Smooth muscle cell of trachea (primary cell): Measurements from ENCODE around the gene ELF2. TPM values are rescaled to one million over a fixed set of nuclear protein-coding genes. Genes with fewer than 3 reads are reported as not detected.

Experiments
- total RNA-seq: library from RNA; depleted of rRNA; stranded (reverse); fragments of >200 nt; gene quantifications from 2 replicates; pipeline ENCODE4 v1.2.1, GENCODE V29; 2014

Gene ELF2
- 34.4 and 47.0 TPM in 2 replicates for total RNA-seq

GRCh38 chr4:139177049-139177868 is at the start of gene ELF2:
TSS of gene ELF2 (minus strand) at chr4:139177218. CDS start at chr4:139137701, 39,517 bp downstream.

DNA sequence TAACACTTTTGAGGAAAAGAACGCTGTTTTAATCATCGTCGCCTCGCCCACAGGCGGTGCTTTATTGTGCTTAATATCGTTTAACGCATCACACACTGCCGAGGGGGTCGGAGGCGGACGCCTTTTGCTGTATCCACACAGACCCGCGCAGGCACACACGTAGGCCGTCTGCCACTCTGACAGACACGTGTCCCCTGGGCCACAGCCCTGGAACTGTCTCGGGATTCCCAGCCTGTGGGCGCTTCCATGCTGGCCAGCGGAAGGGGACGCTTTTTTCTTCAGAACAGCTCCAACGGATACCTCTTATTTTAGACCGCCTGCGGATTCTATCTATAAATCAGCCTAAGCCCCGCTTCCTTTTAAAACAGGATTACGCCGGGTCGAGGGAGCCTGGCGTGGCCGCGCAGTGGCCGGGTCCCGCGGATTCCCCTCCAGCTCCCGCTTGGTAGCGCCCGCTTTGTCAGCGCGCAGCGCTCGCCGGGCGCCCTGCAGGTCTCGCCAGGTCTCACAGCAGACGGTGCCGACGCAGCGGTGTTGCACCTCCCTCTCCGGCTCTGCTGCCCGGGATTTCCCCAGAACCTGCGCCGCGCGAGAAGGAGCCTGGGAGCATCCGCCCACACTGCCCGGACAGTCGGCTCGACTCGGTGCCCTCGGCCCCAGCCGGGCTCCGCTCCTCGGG is 161.6 kb downstream of the ELF2 start, which contains the start of gene NOCT:
TSS of gene NOCT (plus strand) at position 513 of the 679 bp plus-strand sequence. CDS start 201 bp downstream, outside the sequence.

Other genes with a start within 250 kb of the ELF2 start
- gene NOCT, start 161.4 kb downstream of the ELF2 start, total RNA-seq, result 6.8 and 26.6 TPM in 2 replicates
- 9.5 and 12.6 TPM in 2 replicates for gene MGARP, start 103.0 kb upstream of the ELF2 start, total RNA-seq
- 26.1 and 30.1 TPM in 2 replicates for gene NAA15, start 124.3 kb upstream of the ELF2 start, total RNA-seq
- 28.9 and 42.8 TPM in 2 replicates for gene NDUFC1, start 125.3 kb upstream of the ELF2 start, total RNA-seq